ENCODE measurements around the gene MUSTN1.

Gene MUSTN1

DNA sequence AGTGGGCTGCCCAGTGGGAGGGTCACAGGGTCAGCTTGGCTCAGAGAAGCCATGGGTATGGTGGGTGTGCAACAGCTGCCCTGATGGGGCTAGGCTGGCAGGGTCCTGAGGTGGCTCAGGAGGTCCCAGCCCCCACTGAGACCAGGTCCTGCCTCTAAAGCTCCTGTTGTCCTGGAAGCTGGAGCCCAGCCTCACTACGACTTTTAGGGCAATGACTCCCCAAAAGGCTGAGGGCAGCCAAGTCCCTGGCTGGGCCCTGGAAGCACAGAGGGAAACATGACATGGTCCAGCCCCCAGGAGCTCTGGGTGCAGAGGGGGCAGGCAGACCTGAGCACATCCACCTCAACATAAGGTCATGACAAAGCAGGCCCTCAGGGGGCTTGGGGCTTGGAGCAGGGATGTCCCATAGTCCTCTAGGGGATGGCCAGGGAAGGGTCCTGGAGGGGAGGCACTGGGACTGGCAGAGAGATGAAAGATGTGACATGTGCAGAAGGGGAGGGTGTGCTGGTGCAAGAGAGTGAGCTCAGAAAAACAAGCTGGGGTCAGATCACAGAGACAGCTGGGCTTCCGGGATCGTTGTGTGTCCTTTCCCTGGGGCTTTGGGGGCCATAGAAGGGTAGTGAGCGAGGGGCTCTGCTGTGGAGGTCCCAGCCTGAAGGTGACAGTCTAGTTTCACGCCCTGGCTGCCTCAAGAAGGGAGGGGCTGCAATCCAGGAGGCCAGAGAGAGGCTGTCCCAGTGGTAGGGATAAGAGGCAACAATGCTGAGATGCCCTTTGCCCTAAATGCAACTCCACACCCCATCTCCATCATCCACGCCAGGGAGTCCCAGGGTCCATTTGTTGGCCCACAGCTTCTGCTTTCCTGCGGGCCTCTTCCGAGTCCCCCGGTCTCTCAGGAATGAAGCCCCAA is 40.9 kb downstream of the MUSTN1 start:
- Histone ChIP-seq H3K4me3 (peak overlapping the region; percentile 3), H3K27ac (peak overlapping the region; percentile 55 to 88)
- TF ChIP-seq, protein P1, sequence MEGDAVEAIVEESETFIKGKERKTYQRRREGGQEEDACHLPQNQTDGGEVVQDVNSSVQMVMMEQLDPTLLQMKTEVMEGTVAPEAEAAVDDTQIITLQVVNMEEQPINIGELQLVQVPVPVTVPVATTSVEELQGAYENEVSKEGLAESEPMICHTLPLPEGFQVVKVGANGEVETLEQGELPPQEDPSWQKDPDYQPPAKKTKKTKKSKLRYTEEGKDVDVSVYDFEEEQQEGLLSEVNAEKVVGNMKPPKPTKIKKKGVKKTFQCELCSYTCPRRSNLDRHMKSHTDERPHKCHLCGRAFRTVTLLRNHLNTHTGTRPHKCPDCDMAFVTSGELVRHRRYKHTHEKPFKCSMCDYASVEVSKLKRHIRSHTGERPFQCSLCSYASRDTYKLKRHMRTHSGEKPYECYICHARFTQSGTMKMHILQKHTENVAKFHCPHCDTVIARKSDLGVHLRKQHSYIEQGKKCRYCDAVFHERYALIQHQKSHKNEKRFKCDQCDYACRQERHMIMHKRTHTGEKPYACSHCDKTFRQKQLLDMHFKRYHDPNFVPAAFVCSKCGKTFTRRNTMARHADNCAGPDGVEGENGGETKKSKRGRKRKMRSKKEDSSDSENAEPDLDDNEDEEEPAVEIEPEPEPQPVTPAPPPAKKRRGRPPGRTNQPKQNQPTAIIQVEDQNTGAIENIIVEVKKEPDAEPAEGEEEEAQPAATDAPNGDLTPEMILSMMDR (IDR thresholded peaks at IDR 0.05): no peak
- DNase-seq (ENCODE audit: low spot score): no peak

DNA sequence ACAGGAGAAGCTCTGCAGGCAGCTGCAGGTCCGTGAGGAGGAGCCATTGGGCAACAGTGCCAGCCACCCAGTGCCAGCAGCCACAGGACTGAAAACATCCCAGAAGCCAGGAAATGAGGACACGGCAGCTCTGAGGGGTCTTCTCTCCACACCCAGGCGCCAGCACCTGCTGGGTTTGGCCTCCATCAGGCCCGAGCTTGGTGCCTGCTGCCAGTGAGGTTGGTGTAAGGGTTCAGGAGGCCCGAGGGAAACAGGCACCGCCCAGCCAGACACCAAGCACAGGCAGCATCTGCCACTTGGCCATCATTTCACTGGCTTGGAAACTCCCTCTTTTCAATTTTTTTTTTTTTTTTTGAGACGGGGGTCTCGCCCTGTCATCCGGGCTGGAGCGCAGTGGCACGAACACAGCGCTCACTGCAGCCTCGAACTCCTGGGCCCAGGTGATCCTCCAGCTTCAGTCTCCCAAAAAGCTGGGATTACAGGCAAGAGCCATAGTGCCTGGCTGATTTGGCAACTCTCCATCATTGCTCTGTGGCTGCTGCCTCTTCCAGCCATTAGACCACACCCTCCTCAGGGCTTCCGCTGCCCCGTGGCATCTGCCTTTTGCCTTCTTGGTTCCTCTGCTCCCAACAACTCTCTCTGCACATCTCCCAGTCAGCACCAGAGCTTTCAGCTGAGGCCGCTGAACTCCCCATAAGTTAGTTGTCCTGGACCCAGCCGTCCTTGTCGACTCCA is 41.7 kb downstream of the MUSTN1 start:
- H3K4me3 ChIP-seq: no peak overlapping the region
- peak overlapping the region in 1 of 2 donors; percentile 88 for H3K27ac ChIP-seq
- no peak for DNase-seq (ENCODE audit: low spot score)
- TF ChIP-seq, protein P1 (IDR thresholded peaks at IDR 0.05): no peak

GRCh38 chr3:52792413-52792812 is 42.4 kb downstream of the MUSTN1 start:
- TF ChIP-seq, protein P1 (IDR thresholded peaks at IDR 0.05): no peak
- no peak for DNase-seq (ENCODE audit: low spot score)
- no peak overlapping the region for H3K4me3 ChIP-seq
- no peak overlapping the region for H3K27ac ChIP-seq

DNA sequence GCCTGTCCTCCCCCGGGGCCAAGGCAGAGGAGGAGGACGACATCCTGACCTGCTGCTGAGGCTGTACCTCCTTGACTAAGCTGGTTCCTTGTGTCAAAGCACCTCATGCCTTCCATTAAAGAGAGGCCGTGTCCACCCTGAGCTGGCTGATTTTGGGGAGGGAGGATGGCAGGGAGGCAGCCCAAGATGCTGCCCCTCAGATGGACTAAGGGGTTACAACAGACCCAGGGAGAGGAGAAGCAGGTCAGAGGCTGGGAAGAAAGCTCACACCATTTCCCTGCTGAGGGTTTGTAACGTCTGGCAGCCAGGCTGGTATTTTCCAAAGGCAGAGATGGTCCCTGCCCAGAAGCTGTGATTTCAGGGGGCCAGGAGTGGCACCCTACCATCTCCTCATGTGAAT is 42.9 kb downstream of the MUSTN1 start:
- Histone ChIP-seq H3K27ac (no peak overlapping the region), H3K4me3 (no peak overlapping the region)
- no peak for DNase-seq (ENCODE audit: low spot score)
- TF ChIP-seq, protein P1 (IDR thresholded peaks at IDR 0.05): no peak

DNA sequence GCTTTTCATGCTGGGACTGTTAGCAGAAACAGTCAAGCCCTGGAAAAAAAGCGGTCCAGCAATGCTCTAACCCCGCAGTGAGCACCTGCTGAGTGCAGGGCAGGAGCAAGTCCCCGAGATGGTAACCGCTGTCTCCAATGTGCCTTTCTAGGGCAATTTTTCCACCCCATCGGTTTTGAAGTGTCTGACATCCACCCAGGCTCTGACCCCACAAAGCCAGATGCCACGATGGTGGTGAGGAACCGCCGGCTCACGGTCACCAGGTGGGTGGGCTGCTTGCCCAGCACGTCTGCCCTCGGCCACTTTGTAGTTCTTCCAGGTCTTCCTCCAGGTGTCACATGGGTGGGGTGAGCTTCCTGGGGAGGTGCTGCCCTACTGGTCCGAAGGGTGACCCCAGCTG is 43.5 kb downstream of the MUSTN1 start:
- TF ChIP-seq, protein P1 (IDR thresholded peaks at IDR 0.05): no peak
- no peak for DNase-seq (ENCODE audit: low spot score)

GRCh38 chr3:52790741-52791140 is 44.1 kb downstream of the MUSTN1 start:
- no peak for DNase-seq (ENCODE audit: low spot score)
- TF ChIP-seq, protein P1 (IDR thresholded peaks at IDR 0.05): no peak
- H3K27ac ChIP-seq: no peak overlapping the region
- H3K4me3 ChIP-seq: no peak overlapping the region

More for the DNA sequence above, 43.5 kb downstream of the MUSTN1 start:
- H3K27ac ChIP-seq: no peak overlapping the region
- no peak overlapping the region for H3K4me3 ChIP-seq
